GM21619 (cell line): ENCODE results near the gene SERPINA5.
"Not testable (repeated sequence)": the region's sequence is repeated elsewhere in the genome, so short reads cannot be mapped to it uniquely, and the experiment has no call there.

Source experiments
- ATAC-seq: cut with Tn5 transposase; IDR thresholded peaks from one replicate; pipeline ENCODE4 v1.9.1; 2021; ENCODE audit not compliant: unreplicated experiment

Gene SERPINA5

DNA sequence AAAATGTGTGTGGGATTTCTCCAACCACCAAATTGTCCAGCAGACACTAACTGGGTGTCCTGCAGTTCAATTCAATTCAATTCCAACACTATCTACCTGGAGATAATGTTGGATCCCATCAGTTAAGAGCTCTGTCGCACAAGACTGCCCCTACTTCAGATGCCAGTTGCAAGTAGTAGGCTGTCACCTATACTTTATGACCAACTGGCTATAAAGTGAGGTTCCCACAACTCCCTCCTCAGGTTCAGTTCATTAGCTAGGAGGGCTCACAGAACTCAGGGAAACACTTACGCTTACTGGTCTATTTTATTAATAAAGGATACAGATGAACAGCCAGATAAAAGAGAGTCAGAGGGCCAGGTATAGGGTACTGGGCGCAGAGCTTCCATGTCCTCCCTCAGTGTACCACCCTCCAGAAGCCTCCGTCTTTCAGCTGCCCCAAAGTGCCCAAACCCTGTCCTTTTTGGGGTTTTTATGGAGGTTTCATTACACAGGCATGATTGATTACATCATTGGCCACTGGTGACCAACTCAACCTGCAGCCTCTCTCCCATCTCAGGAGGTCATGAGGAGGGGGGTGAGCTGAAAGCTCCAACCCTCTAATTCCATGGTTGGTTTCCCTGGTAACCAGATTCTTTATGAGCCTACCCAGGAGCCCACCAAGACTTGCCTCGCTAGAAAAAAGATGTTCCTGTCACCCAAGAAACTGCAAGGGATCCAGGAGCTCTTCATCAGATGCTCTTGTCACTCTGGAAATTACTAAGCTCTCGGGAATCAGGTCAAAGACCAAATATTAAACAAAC is 7.5 kb upstream of the SERPINA5 start:
- ATAC-seq = no peak

DNA sequence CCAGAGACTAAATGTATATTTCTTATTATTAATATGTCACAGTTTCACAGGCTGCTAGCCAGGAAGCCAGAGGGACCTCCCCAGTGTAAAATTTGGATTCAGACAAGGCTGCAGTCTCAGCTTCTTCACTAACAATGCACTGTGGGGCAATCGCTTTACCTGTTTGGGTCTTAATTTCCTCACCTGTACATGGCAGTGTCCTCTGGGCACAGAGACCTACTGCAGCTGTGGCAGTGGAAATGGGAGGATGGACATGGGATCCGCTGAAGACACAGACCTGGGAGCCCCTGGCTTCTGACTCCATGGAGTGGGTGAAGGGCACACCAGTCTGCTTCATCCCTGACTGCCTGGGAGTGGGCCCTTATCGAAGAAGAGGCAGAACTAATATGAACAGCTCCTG is 6.9 kb upstream of the SERPINA5 start:
- no peak for ATAC-seq

DNA sequence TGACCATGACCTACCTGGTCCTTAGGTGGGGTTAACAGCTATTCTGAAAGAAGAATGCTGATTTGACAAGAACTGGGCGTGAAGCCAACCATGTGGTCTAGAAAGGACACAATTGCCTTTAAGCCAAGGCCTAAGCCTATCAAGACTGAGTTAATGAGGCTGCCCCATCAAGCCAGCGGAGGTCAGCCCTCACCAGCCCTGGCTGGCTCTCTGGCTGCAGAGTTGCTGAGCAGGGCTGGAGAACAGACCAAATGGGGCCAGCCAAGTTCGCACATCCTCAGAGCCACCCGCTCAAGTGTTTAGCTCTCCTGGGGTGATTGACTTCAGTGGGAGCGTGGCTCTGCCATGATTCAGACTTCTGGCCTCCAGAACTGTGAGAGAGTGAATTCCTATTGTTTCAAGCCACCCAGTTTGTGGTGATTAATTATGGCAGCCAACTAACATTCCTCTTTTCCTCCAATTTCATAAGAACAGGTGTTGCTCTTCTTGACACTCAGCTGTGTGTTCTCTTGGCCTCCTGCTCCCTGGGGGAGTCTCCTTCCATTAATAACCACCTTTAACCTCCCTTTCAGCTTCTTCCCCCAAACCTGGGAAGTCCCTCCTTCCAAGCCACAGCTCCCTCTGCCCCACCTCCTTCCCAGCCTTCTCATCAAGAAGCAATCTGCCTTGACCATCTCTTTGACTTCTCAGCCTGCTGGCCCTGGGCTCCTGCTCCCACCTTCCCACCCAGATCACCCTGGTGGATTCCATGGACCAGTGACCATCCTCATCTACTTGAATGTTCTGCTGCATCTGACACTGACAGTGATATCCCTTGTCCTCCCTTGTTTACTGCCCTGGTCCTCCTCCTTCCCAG is 5.3 kb upstream of the SERPINA5 start:
- no peak for ATAC-seq

DNA sequence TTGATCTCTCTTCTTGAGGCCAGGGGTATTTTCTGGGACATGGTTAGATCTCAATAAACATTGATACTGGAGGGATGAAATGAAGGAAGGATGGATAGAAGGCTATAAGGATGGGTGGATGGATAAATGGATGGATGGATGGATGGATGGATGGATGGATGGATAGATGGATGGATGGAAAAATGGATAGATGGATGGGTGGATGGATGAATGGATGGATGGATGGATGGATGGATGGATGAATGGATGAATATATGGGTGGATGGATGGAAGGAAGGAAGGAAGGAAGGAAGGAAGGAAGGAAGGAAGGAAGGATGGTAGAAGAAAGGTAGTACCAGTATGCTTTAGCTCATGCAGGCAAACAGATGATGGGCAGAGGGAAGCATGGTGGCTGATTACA is 3.8 kb upstream of the SERPINA5 start:
- ATAC-seq = not testable (repeated sequence)

DNA sequence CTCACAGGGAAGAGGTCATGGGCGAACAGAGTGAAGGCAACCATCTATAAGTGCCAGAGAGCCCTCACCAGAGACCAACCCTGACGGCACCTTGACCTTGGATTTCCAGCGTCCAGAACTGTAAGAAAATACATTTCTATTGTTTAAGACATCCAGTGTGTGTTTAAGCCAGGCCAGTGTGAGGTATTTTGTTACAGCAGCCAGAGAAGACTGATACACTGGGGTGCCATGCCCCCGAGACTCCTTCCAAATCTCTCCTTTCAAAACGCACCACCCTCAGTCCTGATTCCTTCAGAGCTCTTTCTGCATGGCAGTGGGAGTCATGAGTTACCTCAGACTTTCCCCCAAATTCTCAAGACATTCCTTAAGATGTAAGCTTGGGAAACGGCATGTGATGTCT is 2.5 kb upstream of the SERPINA5 start:
- no peak for ATAC-seq

DNA sequence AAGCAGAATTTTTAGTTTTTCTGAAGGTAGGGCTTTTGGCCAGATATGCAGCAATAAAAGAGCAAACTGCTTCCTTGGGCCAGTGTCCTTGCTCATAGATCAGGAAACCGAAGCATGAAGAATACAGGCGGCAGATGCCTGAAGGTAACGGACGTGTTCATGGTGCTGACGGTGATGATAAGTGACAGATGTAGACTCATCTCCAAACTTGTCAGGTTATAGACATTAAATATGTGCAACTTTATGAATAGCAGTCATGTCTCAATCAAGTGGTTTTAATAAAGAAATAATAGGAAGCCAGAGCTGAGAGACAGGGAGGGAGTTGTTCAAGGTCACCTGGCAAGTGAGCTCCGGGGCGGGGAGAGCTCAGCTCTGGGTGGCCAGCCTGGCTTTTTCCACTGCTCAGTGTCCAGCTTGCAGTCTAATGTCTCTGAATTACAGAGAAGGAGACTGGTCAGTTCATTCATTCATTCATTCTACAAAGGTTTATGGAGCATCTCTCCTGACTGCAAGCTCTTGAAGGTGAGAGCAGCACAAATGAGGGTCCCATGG is 1.0 kb downstream of the SERPINA5 start:
- no peak for ATAC-seq

DNA sequence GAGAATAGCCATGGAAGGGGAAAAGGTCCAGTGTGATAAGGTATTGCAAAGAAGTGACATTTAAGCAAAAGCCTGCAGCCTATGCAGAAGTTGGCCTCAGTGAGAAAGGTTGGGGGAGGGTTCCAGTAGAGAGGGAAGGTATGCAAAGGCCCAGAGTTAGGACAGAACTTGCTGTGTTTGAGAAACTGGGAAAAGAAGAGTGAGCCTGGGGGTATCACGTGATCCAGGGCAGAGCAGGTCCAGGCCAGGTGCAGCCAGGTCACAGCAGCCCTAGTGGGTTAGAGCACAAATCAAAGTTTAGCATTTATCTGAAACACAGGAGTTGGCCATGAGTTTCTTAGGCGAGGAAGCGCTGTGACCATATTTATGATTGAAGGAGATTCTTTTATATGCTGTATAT is 1.6 kb downstream of the SERPINA5 start:
- ATAC-seq = no peak

DNA sequence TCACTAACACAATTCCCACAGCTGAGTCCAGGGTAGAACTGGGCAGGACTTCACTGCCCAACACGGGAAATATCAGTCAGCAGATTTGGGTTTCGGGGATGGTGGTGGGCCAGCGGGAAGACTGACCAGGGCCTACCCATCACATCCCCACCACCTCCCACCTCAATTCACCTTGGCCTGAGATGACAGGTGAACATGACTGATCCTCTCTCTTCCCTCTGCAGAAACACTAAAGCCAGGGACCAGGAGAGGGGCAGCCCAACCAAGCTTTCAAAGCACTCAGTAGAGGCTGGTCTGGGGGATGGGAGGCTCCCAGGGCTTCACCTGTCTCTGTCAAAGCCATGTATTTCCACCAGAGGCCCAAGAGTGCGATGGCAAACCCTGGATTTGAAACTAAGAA is 2.3 kb downstream of the SERPINA5 start:
- no peak for ATAC-seq

DNA sequence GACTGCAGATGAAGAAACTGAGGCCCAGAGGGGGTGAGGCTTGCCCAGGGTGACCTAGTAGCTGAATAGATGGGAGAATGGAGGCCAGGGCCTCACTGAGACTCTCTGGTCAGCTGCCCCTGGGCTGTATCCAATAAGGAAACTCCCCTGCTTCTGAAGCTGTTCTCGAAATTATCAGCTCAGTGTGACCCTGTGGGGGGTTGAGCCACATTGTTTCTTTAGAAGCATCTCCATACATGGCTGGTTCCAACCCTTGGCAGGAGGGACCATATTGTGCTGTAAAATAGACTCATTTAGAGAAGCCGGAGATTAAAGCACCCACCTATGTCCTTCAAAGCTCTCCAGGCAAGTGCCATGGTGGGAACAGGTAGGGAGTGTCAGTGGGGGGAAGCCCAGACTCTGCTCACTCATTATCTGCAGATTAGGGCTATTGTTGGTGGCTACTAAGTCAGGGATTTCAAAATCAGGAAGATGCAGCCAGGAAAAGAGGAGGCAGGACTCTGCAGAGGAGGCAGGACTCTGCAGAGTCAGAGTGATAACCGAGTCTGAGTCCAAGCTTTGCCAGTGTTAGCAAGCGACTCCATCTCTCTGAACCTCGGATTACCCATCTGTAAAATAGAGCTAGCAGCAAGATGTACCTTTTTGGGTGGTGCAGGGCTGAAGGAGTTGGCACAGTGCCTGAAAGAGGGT is 3.5 kb downstream of the SERPINA5 start:
- ATAC-seq = no peak

DNA sequence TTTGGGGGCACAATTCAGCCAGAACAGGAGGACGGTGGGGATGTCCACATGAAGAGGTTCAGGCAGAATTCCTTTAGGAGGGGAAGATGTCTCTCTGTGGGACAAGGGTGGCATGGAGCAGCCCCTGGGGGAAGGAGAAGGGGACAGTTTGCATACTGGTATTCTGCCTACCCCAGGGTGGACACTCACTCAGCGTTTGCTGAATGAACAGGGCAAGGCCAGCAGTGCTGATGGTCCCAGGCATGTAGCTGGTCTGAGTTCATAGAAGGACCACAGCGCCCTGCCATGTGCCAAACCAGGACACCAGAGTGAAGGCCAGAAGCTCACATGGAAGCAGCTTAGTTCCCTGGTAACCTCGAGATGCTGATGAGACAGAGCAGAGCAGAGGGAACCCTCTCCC is 5.4 kb downstream of the SERPINA5 start:
- no peak for ATAC-seq

DNA sequence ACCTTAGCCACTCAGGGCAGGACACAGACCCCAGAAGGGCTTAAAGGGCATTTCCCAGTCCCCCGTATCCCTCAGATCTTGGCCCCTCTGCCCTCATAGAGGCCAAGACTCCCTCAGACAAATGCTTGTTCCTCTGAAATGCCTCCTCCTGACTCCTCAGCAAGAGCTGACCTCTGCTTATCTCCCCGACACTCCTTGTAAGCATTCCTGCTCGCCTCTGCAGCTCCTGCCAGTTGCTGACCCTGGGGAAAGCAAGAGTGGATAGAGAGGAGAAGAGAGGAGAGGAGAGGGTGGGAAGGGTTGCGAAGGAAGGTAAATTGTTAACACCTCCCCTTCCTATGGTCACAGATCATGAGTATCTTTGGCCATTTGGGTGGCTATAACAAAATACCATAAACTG is 7.1 kb downstream of the SERPINA5 start:
- no peak for ATAC-seq

DNA sequence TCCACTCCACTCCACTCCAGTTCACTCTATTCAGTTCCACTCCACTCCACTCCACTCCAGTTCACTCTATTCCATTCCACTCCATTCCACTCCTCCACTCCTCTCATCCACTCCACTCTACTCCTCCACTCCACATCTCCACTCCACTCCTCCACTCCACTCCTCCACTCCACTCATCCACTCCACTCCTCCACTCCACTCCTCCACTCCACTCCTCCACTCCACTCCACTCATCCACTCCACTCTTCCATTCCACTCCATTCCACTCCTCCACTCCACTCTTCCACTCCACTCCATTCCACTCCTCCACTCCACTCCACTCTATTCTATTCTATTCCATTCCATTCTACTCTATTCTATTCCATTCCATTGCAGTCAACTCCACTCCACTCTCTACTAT is 9.8 kb downstream of the SERPINA5 start:
- ATAC-seq = no peak

DNA sequence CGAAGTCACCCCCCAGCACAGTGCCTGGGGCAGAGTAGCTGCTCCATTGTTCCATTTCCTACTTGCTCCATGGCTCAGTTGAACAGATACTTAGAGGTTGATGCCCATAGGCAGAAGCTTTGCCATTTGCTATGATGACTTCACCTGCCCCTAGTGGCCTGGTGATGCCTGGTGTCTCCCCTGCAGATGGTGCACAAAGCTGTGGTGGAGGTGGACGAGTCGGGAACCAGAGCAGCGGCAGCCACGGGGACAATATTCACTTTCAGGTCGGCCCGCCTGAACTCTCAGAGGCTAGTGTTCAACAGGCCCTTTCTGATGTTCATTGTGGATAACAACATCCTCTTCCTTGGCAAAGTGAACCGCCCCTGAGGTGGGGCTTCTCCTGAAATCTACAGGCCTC is 10.6 kb downstream of the SERPINA5 start:
- no peak for ATAC-seq

DNA sequence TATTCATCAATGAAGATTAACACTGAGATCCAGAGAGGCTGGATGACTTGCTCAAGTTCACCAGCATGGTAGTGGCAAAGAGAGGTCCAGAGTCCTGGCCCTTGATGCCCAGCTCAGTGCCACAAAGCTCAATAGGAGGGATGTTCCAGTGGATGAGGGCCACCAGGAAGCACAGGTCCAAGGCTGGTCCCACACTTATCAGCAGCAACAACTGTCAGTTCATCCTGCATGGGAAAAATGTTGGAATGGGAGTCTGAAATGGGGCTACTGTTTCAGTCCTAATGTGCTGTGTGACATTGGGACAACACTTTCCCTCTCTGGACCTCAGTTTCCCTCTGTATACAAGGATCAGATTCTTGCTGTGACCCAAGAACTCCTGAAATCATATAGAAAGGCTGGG is 11.2 kb downstream of the SERPINA5 start:
- ATAC-seq = no peak

DNA sequence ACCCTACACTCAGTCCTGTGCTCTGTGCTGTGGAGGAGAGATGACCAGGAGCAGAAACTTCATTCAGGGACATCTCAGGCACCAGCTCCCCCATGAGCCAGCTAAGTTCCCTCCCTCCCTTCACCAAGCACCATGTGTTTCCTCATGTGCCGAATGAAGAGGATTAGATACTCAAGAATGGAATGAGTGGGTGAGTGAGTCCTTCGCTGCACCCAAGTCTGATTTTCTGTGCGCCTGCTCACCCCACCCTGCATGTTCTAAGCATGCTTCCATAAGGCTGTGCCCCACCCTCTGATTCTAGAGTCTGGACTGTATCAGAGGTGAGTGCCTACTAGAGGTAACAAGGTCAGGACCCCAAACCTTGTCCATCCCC is 12.1 kb downstream of the SERPINA5 start:
- ATAC-seq = no peak

DNA sequence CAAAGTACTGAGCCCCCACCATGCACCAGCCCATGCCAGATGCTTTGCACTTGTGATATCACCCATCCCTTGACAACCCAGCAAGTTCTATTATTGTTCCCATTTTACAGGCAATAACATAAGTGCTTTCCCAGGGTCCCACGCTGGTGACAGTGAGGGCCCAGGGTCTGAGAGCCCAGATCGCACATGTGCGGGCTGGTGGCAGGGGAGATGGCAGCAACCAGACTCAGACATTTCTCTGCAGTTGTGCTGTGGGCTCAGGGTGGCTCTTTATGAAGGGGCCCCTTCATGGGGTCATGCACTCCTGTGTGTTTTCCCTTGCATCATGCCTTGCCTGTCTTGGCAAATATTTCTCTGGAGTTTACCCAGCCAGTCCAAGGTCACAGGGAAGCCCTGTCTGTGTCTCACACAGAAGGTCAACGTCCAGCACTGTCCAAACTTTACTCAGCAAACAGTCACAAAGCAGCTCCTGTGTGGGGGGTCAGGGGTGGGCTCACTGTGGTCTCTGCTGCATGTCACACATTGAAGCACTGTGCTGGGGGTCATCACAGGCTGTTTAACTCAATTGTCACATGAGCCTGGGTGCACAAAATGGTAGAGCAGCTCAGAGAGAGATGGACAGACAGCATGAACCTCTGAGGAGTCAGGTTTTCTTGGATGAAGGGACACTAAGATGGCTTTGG is 12.7 kb downstream of the SERPINA5 start:
- ATAC-seq = no peak

DNA sequence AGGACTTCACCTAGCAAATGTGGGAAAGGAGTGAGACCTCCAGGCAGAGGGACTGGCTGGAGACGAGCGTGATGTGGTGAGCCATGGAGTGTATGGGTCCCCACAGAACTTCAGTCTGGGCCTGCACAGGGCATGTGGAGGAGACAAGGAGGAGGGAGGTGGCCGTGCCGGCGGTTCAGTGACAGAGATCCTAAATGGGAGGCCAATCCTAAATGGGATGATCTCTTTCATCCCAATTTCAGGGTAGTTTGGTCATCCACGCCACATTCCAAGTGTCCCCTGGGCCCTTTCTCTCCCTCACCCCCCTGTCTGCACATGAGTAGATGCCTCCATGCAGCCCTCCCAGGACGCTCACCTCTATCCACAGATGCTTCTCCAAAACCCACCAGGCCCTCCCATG is 13.2 kb downstream of the SERPINA5 start:
- no peak for ATAC-seq

DNA sequence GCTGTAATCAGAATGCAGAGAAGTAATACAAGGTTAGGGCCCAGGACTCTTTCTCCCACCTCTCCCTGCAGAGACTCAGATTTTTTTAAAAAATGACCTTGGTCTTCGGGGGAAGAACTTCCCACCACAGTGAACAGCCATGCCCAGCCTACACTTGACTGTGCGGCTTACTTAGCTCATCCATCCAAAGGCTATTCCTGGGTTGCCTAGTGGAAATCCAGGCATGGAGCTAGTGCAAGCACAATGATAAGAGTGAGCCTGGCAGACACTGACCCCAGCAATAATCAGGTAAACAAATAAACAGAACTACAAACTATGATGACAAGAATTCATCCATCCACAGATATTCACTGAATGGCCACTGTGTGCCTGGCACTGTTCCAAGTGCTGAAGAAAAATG is 14.7 kb downstream of the SERPINA5 start:
- ATAC-seq = no peak

DNA sequence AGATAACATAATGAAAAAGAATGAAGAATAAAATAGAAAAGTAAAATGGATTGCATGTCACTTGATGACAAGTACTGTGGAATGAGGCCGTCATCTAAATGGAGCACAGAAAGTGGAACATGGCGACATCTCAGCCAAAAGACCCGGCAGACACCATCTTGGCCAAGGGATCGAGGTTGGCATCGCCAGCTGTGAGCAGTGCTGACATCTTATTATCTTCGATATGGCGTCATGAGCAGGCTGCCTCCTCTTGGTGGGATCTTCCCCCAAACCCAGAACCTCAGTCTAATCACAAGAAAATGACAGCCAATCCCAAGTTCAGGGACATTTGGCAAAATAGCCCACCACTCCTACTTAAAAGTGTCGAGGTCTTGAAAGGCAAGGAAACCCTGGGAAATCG is 15.1 kb downstream of the SERPINA5 start:
- ATAC-seq = no peak

DNA sequence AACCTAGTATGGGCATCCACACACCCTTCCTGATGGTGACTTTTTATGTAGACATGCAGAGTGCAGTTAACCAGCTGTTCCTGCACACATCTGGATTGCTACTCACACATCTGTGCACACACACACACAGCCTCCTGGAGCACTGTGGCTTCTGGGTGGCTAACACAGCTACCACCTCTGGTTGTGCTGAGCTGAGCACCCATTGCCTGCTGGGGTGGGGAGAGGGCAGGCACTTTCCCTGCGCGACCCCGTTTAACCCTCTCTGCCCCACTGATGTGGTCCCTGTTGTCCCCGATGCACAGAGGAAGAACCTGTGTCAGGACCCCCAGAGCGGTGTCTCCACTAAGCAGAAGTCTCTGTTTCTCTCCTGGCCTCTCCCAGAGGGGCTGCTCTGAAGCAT is 16.6 kb downstream of the SERPINA5 start:
- ATAC-seq = no peak

DNA sequence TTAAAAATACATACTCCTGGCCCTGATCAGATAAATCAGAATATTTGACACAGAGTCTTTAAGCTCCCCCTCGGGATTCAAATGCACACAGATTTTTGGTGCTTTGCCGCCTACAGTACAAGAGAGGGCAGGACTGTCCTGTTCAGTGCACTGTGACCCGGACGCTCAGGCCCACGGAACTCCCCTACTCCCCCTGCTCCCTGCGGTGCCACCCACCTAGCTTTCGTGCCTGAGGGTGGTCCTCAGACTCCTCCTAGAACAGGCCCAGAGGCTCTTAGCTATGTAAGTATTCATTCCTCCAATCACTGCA is 17.2 kb downstream of the SERPINA5 start:
- no peak for ATAC-seq
